Measurements from ENCODE around the gene LCLAT1. TPM values are rescaled to one million over a fixed set of nuclear protein-coding genes. Genes with fewer than 3 reads are reported as not detected.

The LCLAT1 gene
- total and polyA plus RNA-seq, 2 of the 4 experiments (the other 2 are of a cell fraction), result 7.5 to 11.5 TPM

DNA sequence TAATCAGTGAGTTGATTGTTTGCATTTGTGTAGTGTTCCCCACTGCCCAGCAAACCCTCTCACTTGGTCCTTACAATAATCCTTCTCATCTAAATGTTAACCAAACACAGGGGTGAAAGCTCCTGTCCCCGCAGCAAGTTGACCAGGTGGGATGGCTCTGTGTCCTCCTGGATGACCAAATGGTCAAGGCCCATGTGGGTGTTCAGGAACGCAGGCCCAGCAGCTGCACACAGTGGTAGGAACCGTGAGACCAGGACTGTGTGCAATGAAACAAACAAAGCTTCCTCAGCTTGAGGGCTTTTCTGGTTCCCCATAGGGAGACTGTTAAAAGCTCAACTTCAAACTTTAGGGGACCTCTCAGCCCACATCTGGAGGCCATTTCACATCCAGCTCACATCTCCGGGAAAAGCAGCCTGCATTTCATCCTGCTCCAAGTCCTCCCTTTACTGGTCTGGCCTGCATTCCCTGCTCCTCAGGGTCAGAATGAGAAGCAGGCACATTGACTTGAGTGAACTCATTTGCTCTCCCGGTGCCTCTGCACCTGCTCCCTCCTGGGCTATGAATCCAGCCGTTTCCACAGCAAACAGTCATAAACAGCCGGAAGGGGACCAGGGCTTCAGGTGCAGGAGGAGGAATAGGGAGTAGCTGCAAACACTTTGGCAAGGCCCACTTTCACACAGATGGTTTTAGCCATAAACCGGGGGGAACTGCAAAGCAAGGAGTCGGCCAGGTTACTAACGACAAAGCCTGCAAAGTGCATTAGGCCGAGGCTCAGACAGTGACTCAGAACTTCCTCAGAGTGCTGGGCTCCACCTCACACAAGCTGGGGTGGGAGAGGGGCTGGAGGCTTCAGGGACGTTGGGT is 215.5 kb downstream of the LCLAT1 start:
- BruUV-seq (replicated peaks), result no TSS peak
- peak overlapping the region; percentile 2 for H2AK9ac ChIP-seq (replicated peaks; ENCODE audit: low read depth, low read length, poor library complexity)
- no peak overlapping the region for H3K4me2 ChIP-seq (ENCODE audit: low read depth, low read length)
- H2AFZ ChIP-seq (replicated peaks; ENCODE audit: low read length, poor library complexity), result peak overlapping the region; percentile 79
- H3K9ac ChIP-seq (ENCODE audit: low read depth, low read length), result no peak overlapping the region
- H3K27ac ChIP-seq (ENCODE audit: insufficient read depth, low read length), result no peak overlapping the region; the same call in 1 of the 2 replicates
- POLR2A ChIA-PET (ENCODE audit: unreplicated experiment), result no interaction called here
- no peak overlapping the region for H3K56ac ChIP-seq (ENCODE audit: extremely low read depth, insufficient read depth, low read length)
- WGBS, 2 experiments (ENCODE audit: extremely low coverage in 2 of 2, insufficient read length in 1 of 2), result 49% methylated on average over 6 of the region's 12 CpGs; no CpG with 5 or more reads in 1 of the 2 experiments
- peaks cover 26% of the 10 kb centered on the region for H3K4me1 ChIP-seq (ENCODE audit: control insufficient read depth, insufficient read depth, low read length)
- DNase-seq, result peak; percentile 63
- no peak overlapping the region for H3K4me3 ChIP-seq (ENCODE audit: insufficient read depth, low read depth, low read length)
- H3K23ac ChIP-seq (ENCODE audit: low read depth, low read length), result peak overlapping the region; percentile 45
- H3K18ac ChIP-seq (ENCODE audit: low read depth, low read length), result peak overlapping the region; percentile 68; the same call in 1 of the 2 replicates
- H3K4ac ChIP-seq (ENCODE audit: low read depth, low read length), result peak overlapping the region; percentile 84
- peaks cover 0 to 16% of the 10 kb centered on the region in 2 experiments; a peak in 3 of 4 replicates for H3K79me1 ChIP-seq (ENCODE audit: low read depth in 1 of 2, low read length in 2 of 2)
- no peaks in the 10 kb centered on the region for H3K9me3 ChIP-seq (ENCODE audit: control insufficient read depth, insufficient read depth, low read length)
- in situ Hi-C loops (cut with MboI; ENCODE audit: low sequenced_read_pairs) (no loop called here), intact Hi-C loops (cut with micrococcal nuclease) (no loop called here), dilution Hi-C loops (cut with HindIII; ENCODE audit: low sequenced_read_pairs, unreplicated experiment) (no loop called here)
- H4K5ac ChIP-seq (ENCODE audit: low read depth, low read length), result peak overlapping the region; percentile 18
- H4K91ac ChIP-seq (ENCODE audit: insufficient read depth, low read depth, low read length), result peak overlapping the region; percentile 60
- no peaks in the 10 kb centered on the region for H4K20me1 ChIP-seq (ENCODE audit: insufficient read depth, low read length)
- peak overlapping the region; percentile 75 for H3K14ac ChIP-seq (replicated peaks; ENCODE audit: low read depth, low read length)
- CTCF ChIA-PET, result no interaction called here
- no peaks in the 10 kb centered on the region for H3K27me3 ChIP-seq (ENCODE audit: control insufficient read depth, insufficient read depth, low read length)
- H4K8ac ChIP-seq (ENCODE audit: low read depth in 2 of 2, low read length in 2 of 2), result peak overlapping the region; percentile 25 to 62; a peak in 3 of 4 replicates
- peak overlapping the region; percentile 53 for H2BK5ac ChIP-seq (ENCODE audit: low read depth, low read length, poor library complexity, severe bottlenecking)
- no peaks in the 10 kb centered on the region for H3K36me3 ChIP-seq (ENCODE audit: control insufficient read depth, insufficient read depth, low read length)
- H3K9me1 ChIP-seq (ENCODE audit: insufficient read depth, low read length), result peaks cover 23% of the 10 kb centered on the region
- H2BK20ac ChIP-seq (ENCODE audit: low read depth, low read length), result peak overlapping the region; percentile 100
- H2BK15ac ChIP-seq (ENCODE audit: low read depth, low read length), result peak overlapping the region; percentile 61; the same call in 2 of the 3 replicates
- H2BK120ac ChIP-seq (ENCODE audit: low read depth, low read length), result peak overlapping the region; percentile 100
- H2AK5ac ChIP-seq (ENCODE audit: low read depth, low read length), result peak overlapping the region; percentile 89
- ATAC-seq (ENCODE audit: low read depth), result no peak
- TF ChIP-seq RFX5 (IDR thresholded peaks at IDR 0.05; ENCODE audit: low read depth, low read length), result no peak
- no peak for TF ChIP-seq CEBPB (IDR thresholded peaks at IDR 0.05; ENCODE audit: low read depth, low read length)
- no peak for TF ChIP-seq POLR2A (IDR thresholded peaks at IDR 0.05; ENCODE audit: low read depth, low read length)
- TF ChIP-seq CHD1 (IDR thresholded peaks at IDR 0.05; ENCODE audit: low read depth, low read length), result no peak
- TF ChIP-seq MXI1 (IDR thresholded peaks at IDR 0.05; ENCODE audit: borderline replicate concordance, low read depth, low read length), result no peak
- TF ChIP-seq ELK1 (IDR thresholded peaks at IDR 0.05; ENCODE audit: borderline replicate concordance, low read depth, low read length), result no peak
- TF ChIP-seq RAD21 (IDR thresholded peaks at IDR 0.05; ENCODE audit: low read length), result no peak
- TF ChIP-seq FOS (IDR thresholded peaks at IDR 0.05; ENCODE audit: low read depth, low read length), result no peak
- TF ChIP-seq, protein P1, sequence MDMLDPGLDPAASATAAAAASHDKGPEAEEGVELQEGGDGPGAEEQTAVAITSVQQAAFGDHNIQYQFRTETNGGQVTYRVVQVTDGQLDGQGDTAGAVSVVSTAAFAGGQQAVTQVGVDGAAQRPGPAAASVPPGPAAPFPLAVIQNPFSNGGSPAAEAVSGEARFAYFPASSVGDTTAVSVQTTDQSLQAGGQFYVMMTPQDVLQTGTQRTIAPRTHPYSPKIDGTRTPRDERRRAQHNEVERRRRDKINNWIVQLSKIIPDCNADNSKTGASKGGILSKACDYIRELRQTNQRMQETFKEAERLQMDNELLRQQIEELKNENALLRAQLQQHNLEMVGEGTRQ (IDR thresholded peaks at IDR 0.05; ENCODE audit: low read depth, low read length), result no peak
- TF ChIP-seq SMC3 (IDR thresholded peaks at IDR 0.05; ENCODE audit: low read depth, low read length), result no peak
- TF ChIP-seq MAZ (IDR thresholded peaks at IDR 0.05; ENCODE audit: borderline replicate concordance, low read depth, low read length), result no peak
- TF ChIP-seq MAFK (IDR thresholded peaks at IDR 0.05; ENCODE audit: low read depth, low read length), result no peak
- no peak for TF ChIP-seq NFE2L2 (IDR thresholded peaks at IDR 0.05; ENCODE audit: low read depth, low read length)
- TF ChIP-seq RCOR1 (IDR thresholded peaks at IDR 0.05; ENCODE audit: insufficient replicate concordance, low read length), result no peak
